HCT116 (cell line): ENCODE measurements around the gene BICRAL. TPM values are rescaled to one million over a fixed set of nuclear protein-coding genes. Genes with fewer than 3 reads are reported as not detected.

ENCODE experiments used
- ATAC-seq: fragments of 200-7000 bp; cut with Tn5 transposase; 2 replicates; pipeline ENCODE4 v1.9.1; 2020; ENCODE audit warnings: mild to moderate bottlenecking, moderate library complexity
- BruUV-seq: library from RNA; stranded (reverse); fragments of 400-500 nt; replicated peaks from 2 replicates; lab custom pipeline; 2021; lab: Mats Ljungman, UMichigan
- CTCF ChIA-PET: fragments of 300-600 bp; sonication (Branson Sonifier 250); formaldehyde crosslinking; loops from one replicate; lab custom pipeline; 2021; ENCODE audit warnings: antibody characterized with exemption; lab: Charles Lee
- POLR2A ChIA-PET: fragments of 300-600, 350-600 bp; sonication (Branson Sonifier 250); formaldehyde crosslinking; loops from one replicate; lab custom pipeline; 2021; ENCODE audit warnings: antibody characterized with exemption; lab: Charles Lee
- RAD21 ChIA-PET, 2 experiments: fragments of 300-600 bp; sonication (Branson Sonifier 250); formaldehyde crosslinking; loops; one replicate each; lab custom pipeline; 2023; ENCODE audit warnings: low total read pairs in 2 of 2; ENCODE audit not compliant: uncharacterized antibody in 2 of 2, unreplicated experiment in 2 of 2, low non-redundant PET in 1 of 2; lab: Charles Lee
- DNase-seq: peaks from one replicate; pipeline ENCODE4 v3.0.0-alpha.2; 2010; ENCODE audit warnings: low read depth, low spot score
- H2AFZ ChIP-seq: fragments of 200-600 bp; shearing (Covaris generic), sonication (generic); 2 replicates; pipeline ENCODE4 v1.6.1; 2017; ENCODE audit warnings: low read depth, mixed run types, mixed read lengths, antibody characterized with exemption, low read length; ENCODE audit not compliant: poor library complexity, severe bottlenecking
- H3K27ac ChIP-seq: 2 replicates; pipeline ENCODE4 v1.5.1; 2012; ENCODE audit warnings: low read depth, low read length
- H3K27me3 ChIP-seq: fragments of 200-600 bp; sonication (generic); 2 replicates; pipeline ENCODE4 v1.6.1; 2016; ENCODE audit warnings: mixed run types, low read length, mixed read lengths; ENCODE audit not compliant: insufficient read depth
- H3K36me3 ChIP-seq, 2 experiments: fragments of 200-500 bp in 1 of 2; fragments of 200-600 bp in 1 of 2; sonication (Bioruptor generic) in 1 of 2; sonication (generic) in 1 of 2; 2 replicates each; pipeline versions ENCODE4 v1.5.1 to v1.6.1; 2014 to 2016; ENCODE audit warnings: low read length in 2 of 2, inconsistent platforms in 1 of 2, mixed read lengths in 1 of 2, mixed run types in 1 of 2; ENCODE audit not compliant: insufficient read depth in 2 of 2, control insufficient read depth in 1 of 2
- H3K4me1 ChIP-seq, 2 experiments: fragments of 200-600 bp in 1 of 2; sonication (generic) in 1 of 2; 2 replicates each; pipeline versions ENCODE4 v1.5.1 to v1.6.1; 2012 to 2017; ENCODE audit warnings: low read length in 2 of 2, inconsistent platforms in 1 of 2, mild to moderate bottlenecking in 1 of 2, mixed read lengths in 1 of 2, mixed run types in 1 of 2, moderate library complexity in 1 of 2; ENCODE audit not compliant: insufficient read depth in 2 of 2, control insufficient read depth in 1 of 2
- H3K4me2 ChIP-seq: fragments of 200-600 bp; sonication (generic); 2 replicates; pipeline ENCODE4 v1.6.1; 2017; ENCODE audit warnings: mixed run types, low read length, mixed read lengths
- H3K4me3 ChIP-seq, 2 experiments: fragments of 200-600 bp in 1 of 2; sonication (generic) in 1 of 2; replicated peaks in 1 of 2; 2 replicates each; pipeline ENCODE4 v1.5.1; 2011 to 2016; ENCODE audit warnings: low read length in 2 of 2, control low read depth in 1 of 2, low read depth in 1 of 2, mild to moderate bottlenecking in 1 of 2, mixed read lengths in 1 of 2, mixed run types in 1 of 2
- H3K79me2 ChIP-seq: fragments of 200-600 bp; sonication (generic); 2 replicates; pipeline ENCODE4 v1.6.1; 2017; ENCODE audit warnings: mild to moderate bottlenecking, mixed run types, low read length, moderate library complexity, mixed read lengths; ENCODE audit not compliant: insufficient read depth
- H3K9ac ChIP-seq: fragments of 200-600 bp; sonication (generic); 2 replicates; pipeline ENCODE4 v1.6.1; 2016; ENCODE audit warnings: low read length, mixed read lengths
- H3K9me2 ChIP-seq: fragments of 200-600 bp; sonication (generic), shearing (Covaris generic); 2 replicates; pipeline ENCODE4 v1.6.1; 2017; ENCODE audit warnings: mixed run types, mild to moderate bottlenecking, moderate library complexity; ENCODE audit not compliant: insufficient read depth
- H3K9me3 ChIP-seq, 2 experiments: fragments of 200-500 bp in 1 of 2; fragments of 200-600 bp in 1 of 2; sonication (Bioruptor generic) in 1 of 2; sonication (generic) in 1 of 2; 2 replicates each; pipeline ENCODE4 v1.6.1; 2014 to 2017; ENCODE audit warnings: low read length in 2 of 2, mixed read lengths in 2 of 2, inconsistent platforms in 1 of 2, low read depth in 1 of 2, mild to moderate bottlenecking in 1 of 2, mixed run types in 1 of 2, moderate library complexity in 1 of 2; ENCODE audit not compliant: control insufficient read depth in 1 of 2, insufficient read depth in 1 of 2
- H4K20me1 ChIP-seq: fragments of 200-600 bp; sonication (generic), shearing (Covaris generic); 2 replicates; pipeline ENCODE4 v1.6.1; 2017; ENCODE audit warnings: mixed run types, mild to moderate bottlenecking, moderate library complexity; ENCODE audit not compliant: insufficient read depth
- CEBPB ChIP-seq: IDR thresholded peaks from 2 replicates; pipeline ENCODE4 v1.6.1; 2012; ENCODE audit warnings: low read depth
- EGR1 ChIP-seq: IDR thresholded peaks from 2 replicates; pipeline ENCODE4 v1.6.1; 2012; ENCODE audit warnings: low read depth
- ELF1 ChIP-seq: IDR thresholded peaks from 2 replicates; pipeline ENCODE4 v1.6.1; 2012; ENCODE audit warnings: low read depth, borderline replicate concordance
- FOSL1 ChIP-seq: IDR thresholded peaks from 2 replicates; pipeline ENCODE4 v1.6.1; 2012; ENCODE audit warnings: low read depth
- JUND ChIP-seq: IDR thresholded peaks from 2 replicates; pipeline ENCODE4 v1.6.1; 2012
- POLR2AphosphoS5 ChIP-seq: IDR thresholded peaks from 2 replicates; pipeline ENCODE4 v1.6.1; 2011; ENCODE audit warnings: mild to moderate bottlenecking, low read depth, low read length, moderate library complexity
- RAD21 ChIP-seq: IDR thresholded peaks from 2 replicates; pipeline ENCODE4 v1.6.1; 2012; ENCODE audit warnings: low read depth, mild to moderate bottlenecking
- SIN3A ChIP-seq: IDR thresholded peaks from 2 replicates; pipeline ENCODE4 v1.6.1; 2012; ENCODE audit warnings: low read depth
- SRF ChIP-seq: IDR thresholded peaks from 2 replicates; pipeline ENCODE4 v1.6.1; 2012; ENCODE audit warnings: low read depth
- TCF7L2 ChIP-seq: IDR thresholded peaks from 2 replicates; pipeline ENCODE4 v1.7.0; 2011; ENCODE audit warnings: borderline replicate concordance, inconsistent platforms; ENCODE audit not compliant: insufficient read depth, insufficient read length; ENCODE audit errors: extremely low read depth
- YY1 ChIP-seq: IDR thresholded peaks from 2 replicates; pipeline ENCODE4 v1.6.1; 2011; ENCODE audit warnings: low read length, low read depth, moderate library complexity, mild to moderate bottlenecking; ENCODE audit not compliant: insufficient replicate concordance; ENCODE audit errors: extremely low read depth
- ZFX ChIP-seq: fragments of 450-650 bp; IDR thresholded peaks from 2 replicates; pipeline ENCODE4 v1.6.1; 2017
- intact Hi-C: fragments of 100-400 bp; cut with micrococcal nuclease; formaldehyde crosslinking; loops from 2 replicates; pipeline ENCODE4 v1.10.0; 2022
- total RNA-seq: library from RNA; stranded (reverse); gene quantifications from one replicate; pipeline ENCODE4 v1.2.1, GENCODE V29; 2021; ENCODE audit not compliant: unreplicated experiment
- TF ChIP-seq, protein P1 (sequence below): IDR thresholded peaks from 2 replicates; pipeline ENCODE4 v1.6.1; 2012; ENCODE audit warnings: low read depth
- TF ChIP-seq, protein P2 (sequence below), 3 experiments: fragments of 200-600 bp in 1 of 3; sonication (generic) in 1 of 3; IDR thresholded peaks in 2 of 3; conservative IDR thresholded peaks in 1 of 3; 2 replicates each; pipeline ENCODE4 v1.5.1; 2012 to 2017; ENCODE audit warnings: low read depth in 2 of 3, low read length in 2 of 3, antibody characterized with exemption in 1 of 3, borderline replicate concordance in 1 of 3, control low read depth in 1 of 3, mild to moderate bottlenecking in 1 of 3, mixed read lengths in 1 of 3, mixed run types in 1 of 3, moderate library complexity in 1 of 3; ENCODE audit not compliant: insufficient read depth in 1 of 3
- TF ChIP-seq, protein P3 (sequence below): IDR thresholded peaks from 2 replicates; pipeline ENCODE4 v1.6.1; 2012
- TF ChIP-seq, protein P4 (sequence below): IDR thresholded peaks from 2 replicates; pipeline ENCODE4 v1.6.1; 2011; ENCODE audit warnings: mild to moderate bottlenecking, low read length, moderate library complexity; ENCODE audit not compliant: insufficient replicate concordance; ENCODE audit errors: extremely low read depth
- TF ChIP-seq, protein P5 (sequence below): IDR thresholded peaks from 2 replicates; pipeline ENCODE4 v1.6.1; 2012

The BICRAL gene
- total RNA-seq, 1 experiment from 2014 or later = 14.9 TPM

DNA sequence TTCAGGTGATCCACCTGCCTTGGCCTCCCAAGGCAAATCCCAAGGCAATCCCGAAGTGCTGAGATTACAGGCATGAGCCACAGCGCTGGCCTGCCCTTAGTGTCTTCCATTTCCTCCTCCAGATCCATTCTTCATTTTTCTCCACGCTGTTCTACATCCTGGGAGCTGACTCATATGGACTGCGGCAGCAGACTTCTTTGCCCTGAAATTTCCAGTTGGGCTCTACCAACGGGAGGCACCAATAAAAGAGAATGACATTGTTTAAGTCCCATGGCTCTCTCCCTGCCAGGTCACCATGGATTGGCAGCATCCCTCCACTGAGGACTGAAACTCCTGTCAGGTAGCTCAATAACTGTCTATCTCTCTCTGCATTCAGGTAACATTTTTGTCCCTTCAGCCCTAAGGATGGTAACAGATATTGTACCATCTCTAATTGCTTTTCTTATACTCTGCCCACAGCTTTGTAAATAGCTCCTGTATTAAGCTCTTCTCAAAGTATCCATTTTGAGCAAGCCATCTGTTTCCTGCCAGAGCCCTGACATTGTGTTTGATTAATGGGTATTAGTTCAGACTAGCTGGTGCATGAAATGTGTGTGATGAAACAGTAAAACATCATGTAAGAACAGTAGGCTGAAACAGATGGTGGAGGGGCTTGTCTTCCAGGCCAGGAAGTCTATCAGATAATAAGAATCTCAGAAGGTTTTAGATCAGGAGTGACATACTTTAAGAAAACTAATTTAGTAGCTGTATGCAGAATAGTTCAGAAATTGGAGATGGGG lies 39.5 kb upstream of the BICRAL start:
- TF ChIP-seq, protein P1, sequence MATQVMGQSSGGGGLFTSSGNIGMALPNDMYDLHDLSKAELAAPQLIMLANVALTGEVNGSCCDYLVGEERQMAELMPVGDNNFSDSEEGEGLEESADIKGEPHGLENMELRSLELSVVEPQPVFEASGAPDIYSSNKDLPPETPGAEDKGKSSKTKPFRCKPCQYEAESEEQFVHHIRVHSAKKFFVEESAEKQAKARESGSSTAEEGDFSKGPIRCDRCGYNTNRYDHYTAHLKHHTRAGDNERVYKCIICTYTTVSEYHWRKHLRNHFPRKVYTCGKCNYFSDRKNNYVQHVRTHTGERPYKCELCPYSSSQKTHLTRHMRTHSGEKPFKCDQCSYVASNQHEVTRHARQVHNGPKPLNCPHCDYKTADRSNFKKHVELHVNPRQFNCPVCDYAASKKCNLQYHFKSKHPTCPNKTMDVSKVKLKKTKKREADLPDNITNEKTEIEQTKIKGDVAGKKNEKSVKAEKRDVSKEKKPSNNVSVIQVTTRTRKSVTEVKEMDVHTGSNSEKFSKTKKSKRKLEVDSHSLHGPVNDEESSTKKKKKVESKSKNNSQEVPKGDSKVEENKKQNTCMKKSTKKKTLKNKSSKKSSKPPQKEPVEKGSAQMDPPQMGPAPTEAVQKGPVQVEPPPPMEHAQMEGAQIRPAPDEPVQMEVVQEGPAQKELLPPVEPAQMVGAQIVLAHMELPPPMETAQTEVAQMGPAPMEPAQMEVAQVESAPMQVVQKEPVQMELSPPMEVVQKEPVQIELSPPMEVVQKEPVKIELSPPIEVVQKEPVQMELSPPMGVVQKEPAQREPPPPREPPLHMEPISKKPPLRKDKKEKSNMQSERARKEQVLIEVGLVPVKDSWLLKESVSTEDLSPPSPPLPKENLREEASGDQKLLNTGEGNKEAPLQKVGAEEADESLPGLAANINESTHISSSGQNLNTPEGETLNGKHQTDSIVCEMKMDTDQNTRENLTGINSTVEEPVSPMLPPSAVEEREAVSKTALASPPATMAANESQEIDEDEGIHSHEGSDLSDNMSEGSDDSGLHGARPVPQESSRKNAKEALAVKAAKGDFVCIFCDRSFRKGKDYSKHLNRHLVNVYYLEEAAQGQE = no peak
- no peak for TF ChIP-seq SIN3A
- TF ChIP-seq SRF = no peak
- no peak for TF ChIP-seq EGR1
- TF ChIP-seq ZFX = no peak
- no peak for TF ChIP-seq POLR2AphosphoS5
- no peak for TF ChIP-seq RAD21
- TF ChIP-seq, protein P2, sequence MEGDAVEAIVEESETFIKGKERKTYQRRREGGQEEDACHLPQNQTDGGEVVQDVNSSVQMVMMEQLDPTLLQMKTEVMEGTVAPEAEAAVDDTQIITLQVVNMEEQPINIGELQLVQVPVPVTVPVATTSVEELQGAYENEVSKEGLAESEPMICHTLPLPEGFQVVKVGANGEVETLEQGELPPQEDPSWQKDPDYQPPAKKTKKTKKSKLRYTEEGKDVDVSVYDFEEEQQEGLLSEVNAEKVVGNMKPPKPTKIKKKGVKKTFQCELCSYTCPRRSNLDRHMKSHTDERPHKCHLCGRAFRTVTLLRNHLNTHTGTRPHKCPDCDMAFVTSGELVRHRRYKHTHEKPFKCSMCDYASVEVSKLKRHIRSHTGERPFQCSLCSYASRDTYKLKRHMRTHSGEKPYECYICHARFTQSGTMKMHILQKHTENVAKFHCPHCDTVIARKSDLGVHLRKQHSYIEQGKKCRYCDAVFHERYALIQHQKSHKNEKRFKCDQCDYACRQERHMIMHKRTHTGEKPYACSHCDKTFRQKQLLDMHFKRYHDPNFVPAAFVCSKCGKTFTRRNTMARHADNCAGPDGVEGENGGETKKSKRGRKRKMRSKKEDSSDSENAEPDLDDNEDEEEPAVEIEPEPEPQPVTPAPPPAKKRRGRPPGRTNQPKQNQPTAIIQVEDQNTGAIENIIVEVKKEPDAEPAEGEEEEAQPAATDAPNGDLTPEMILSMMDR (IDR thresholded peaks at IDR 0.05 in 2 of 3, conservative IDR thresholded peaks at IDR 0.05 in 1 of 3; ENCODE audit: borderline replicate concordance in 1 of 3, insufficient read depth in 1 of 3, low read depth in 2 of 3, low read length in 2 of 3) = no peak
- TF ChIP-seq CEBPB = no peak
- no peak for TF ChIP-seq FOSL1
- TF ChIP-seq, protein P3, sequence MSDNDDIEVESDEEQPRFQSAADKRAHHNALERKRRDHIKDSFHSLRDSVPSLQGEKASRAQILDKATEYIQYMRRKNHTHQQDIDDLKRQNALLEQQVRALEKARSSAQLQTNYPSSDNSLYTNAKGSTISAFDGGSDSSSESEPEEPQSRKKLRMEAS = no peak
- TF ChIP-seq, protein P4, sequence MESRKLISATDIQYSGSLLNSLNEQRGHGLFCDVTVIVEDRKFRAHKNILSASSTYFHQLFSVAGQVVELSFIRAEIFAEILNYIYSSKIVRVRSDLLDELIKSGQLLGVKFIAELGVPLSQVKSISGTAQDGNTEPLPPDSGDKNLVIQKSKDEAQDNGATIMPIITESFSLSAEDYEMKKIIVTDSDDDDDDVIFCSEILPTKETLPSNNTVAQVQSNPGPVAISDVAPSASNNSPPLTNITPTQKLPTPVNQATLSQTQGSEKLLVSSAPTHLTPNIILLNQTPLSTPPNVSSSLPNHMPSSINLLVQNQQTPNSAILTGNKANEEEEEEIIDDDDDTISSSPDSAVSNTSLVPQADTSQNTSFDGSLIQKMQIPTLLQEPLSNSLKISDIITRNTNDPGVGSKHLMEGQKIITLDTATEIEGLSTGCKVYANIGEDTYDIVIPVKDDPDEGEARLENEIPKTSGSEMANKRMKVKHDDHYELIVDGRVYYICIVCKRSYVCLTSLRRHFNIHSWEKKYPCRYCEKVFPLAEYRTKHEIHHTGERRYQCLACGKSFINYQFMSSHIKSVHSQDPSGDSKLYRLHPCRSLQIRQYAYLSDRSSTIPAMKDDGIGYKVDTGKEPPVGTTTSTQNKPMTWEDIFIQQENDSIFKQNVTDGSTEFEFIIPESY = no peak
- TF ChIP-seq TCF7L2 = no peak
- TF ChIP-seq YY1 = no peak
- no peak for TF ChIP-seq ELF1
- TF ChIP-seq, protein P5, sequence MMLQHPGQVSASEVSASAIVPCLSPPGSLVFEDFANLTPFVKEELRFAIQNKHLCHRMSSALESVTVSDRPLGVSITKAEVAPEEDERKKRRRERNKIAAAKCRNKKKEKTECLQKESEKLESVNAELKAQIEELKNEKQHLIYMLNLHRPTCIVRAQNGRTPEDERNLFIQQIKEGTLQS = no peak
- no peak for TF ChIP-seq JUND
- DNase-seq = no peak
- H2AFZ ChIP-seq = no peak overlapping the region
- intact Hi-C loops = no loop called here
- H4K20me1 ChIP-seq = no peaks in the 10 kb centered on the region
- ChIA-PET RAD21 (no interaction called here), POLR2A (no interaction called here), CTCF (no interaction called here)
- no peaks in the 10 kb centered on the region for H3K27me3 ChIP-seq
- H3K27ac ChIP-seq = no peak overlapping the region
- H3K9me2 ChIP-seq = no peaks in the 10 kb centered on the region
- no peak overlapping the region for H3K4me3 ChIP-seq
- no TSS peak for BruUV-seq
- H3K4me2 ChIP-seq = no peak overlapping the region
- ATAC-seq = no peak
- peaks cover 5 to 9% of the 10 kb centered on the region in 2 experiments for H3K4me1 ChIP-seq
- peaks cover 19% of the 10 kb centered on the region for H3K79me2 ChIP-seq
- no peaks in the 10 kb centered on the region for H3K9me3 ChIP-seq
- H3K9ac ChIP-seq = no peak overlapping the region
- H3K36me3 ChIP-seq = no peaks in the 10 kb centered on the region
